ENCODE results near the gene NUP210.
A peak's percentile ranks its signal among the peaks of the same experiment; 100 is the strongest.
"Not testable (repeated sequence)": the region's sequence is repeated elsewhere in the genome, so short reads cannot be mapped to it uniquely, and the experiment has no call there.

Gene NUP210

DNA sequence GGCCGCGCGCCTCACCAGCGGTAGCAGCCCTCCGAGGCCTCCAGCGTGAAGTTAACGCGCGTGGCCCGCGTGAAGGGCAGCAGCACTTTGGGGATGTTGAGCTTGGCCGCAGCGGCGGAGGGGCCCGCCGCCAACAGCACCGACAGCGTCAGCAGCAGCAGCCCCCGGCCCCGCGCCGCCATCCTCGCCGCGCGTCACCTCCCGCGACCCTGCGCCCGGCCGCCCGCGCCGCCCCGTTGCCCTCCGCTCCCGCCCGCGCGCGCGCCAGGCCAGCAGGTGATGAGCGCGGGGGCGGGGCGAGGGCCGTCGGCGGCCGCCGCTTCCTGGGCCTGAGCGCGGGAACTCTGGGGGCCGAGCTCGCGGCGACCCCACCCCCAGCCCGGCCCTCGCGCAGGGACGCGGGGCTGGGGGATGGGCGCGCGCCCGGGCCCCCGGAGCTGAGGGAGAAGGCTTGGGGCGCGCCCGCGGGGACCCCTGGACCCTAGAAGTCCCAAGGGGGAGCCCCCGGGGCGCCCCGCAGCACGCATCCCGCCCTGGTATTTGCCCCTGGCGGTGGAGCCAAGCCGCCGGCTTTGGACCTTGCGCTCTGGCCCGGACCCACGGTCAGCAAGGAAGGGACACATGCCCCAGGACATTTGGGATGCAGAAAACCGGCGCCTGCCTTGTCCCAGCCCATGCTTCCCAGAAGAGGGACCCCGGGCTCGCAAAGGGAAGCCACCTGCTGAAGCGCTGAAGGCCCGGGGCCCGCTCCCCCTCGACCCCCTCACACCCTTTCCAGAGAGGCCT is at the start of gene NUP210:
Gene NUP210 (minus strand): TSS at position 278 of the 786 bp plus-strand sequence. CDS start 96 bp downstream, at position 182.
- in situ Hi-C loops (cut with MboI; ENCODE audit: low pct_unique_long_range_greater_than_20kb, low sequenced_read_pairs), result no loop called here
- peak; percentile 36 for DNase-seq

- no peak for DNase-seq
- in situ Hi-C loops (cut with MboI; ENCODE audit: low pct_unique_long_range_greater_than_20kb, low sequenced_read_pairs), result no loop called here
Observed at GRCh38 chr3:13466781-13467180, 46.7 kb upstream of the NUP210 start.

DNA sequence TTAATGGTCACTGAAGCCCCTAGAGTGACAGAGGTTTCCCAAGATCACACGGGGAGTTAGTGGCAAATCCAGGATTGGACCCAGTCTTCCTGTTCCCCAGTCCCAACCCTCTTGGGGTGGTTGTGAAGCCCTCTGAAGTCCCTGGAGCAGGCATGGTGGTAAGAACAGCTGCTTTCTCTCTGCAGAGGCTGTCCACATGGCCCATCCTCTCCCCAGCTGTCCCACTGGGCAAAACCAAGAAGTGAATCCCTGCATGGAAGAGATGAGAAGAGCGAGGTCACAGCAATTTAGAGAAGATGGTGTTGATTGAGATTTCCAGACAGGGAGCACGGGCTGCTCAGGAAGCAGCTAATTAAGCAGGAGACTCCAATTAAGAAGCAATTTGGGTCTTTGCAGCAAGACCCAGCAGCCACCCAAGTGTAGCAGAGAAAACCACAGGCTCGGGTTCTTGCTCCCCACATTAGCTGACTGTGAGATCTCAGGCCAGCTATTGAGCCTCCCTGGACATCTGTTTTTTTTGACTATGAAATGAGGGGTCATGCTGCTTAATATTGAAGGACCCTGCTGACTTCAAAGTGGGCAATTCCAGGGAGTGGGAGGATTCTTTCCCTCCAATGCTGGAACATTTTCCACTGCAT is 45.2 kb upstream of the NUP210 start:
- no peak for DNase-seq
- in situ Hi-C loops (cut with MboI; ENCODE audit: low pct_unique_long_range_greater_than_20kb, low sequenced_read_pairs), result no loop called here

DNA sequence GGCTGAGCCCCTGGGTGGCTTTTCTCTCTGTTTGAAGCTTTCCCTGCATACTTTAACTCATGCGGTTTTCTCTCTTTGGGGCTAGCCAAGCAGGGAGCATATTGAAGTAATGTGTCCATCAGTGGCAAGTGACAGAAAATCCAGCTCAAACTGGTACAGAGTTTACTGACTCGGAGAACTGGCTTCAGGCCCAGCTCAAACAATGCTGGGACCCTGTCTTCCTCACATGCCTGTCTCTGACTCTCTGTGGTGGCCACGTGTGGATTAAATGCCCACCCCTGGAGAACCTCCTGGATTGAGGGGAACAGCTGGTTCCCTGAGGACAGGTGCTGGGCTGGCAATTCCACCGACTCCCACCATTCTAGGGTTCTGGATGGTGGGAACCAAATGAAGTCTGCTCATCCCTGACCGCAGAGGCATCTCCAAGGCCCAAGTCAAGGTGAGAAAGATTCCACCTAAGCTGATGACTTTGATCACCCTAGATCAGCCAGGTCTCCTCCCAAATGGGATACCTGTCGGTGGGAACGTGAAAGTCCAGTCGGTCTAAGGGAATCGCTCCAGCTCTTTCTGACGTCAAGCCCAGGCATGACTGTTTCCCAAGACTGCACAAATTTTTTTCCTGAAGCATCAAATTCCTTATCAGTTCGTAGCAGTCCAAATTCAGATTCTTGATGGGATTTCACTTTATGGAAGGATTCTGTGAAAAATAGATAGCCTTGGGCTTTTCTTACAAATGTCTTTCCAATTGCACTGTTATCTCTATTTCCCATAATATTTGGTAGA is 43.7 kb upstream of the NUP210 start:
- in situ Hi-C loops (cut with MboI; ENCODE audit: low pct_unique_long_range_greater_than_20kb, low sequenced_read_pairs), result no loop called here
- no peak for DNase-seq

- in situ Hi-C loops (cut with MboI; ENCODE audit: low pct_unique_long_range_greater_than_20kb, low sequenced_read_pairs), result no loop called here
- DNase-seq, result no peak
Observed at GRCh38 chr3:13462822-13463221, 42.7 kb upstream of the NUP210 start.

DNA sequence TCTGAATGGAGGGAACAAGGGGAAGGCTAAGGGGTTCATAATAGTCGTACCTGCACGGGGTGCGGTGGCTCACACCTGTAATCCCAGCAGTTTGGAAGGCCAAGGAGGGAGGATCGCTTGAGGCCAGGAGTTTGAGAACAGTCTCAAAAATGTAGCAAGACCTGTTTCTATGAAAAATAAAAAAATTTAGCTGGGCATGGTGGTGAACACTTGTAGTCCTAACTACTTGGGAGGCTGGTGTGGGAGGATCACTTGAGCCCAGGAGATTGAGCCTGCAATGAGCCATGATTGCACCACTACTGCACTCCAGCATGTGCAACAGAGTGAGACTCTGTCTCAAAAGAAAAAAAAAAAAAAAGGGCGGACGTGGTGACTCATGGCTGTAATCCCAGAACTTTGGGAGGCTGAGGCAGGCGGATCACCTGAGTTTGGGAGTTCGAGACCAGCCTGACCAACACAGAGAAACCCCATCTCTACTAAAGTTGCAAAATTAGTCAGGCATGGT is 42.1 kb upstream of the NUP210 start:
- in situ Hi-C loops (cut with MboI; ENCODE audit: low pct_unique_long_range_greater_than_20kb, low sequenced_read_pairs), result no loop called here

DNA sequence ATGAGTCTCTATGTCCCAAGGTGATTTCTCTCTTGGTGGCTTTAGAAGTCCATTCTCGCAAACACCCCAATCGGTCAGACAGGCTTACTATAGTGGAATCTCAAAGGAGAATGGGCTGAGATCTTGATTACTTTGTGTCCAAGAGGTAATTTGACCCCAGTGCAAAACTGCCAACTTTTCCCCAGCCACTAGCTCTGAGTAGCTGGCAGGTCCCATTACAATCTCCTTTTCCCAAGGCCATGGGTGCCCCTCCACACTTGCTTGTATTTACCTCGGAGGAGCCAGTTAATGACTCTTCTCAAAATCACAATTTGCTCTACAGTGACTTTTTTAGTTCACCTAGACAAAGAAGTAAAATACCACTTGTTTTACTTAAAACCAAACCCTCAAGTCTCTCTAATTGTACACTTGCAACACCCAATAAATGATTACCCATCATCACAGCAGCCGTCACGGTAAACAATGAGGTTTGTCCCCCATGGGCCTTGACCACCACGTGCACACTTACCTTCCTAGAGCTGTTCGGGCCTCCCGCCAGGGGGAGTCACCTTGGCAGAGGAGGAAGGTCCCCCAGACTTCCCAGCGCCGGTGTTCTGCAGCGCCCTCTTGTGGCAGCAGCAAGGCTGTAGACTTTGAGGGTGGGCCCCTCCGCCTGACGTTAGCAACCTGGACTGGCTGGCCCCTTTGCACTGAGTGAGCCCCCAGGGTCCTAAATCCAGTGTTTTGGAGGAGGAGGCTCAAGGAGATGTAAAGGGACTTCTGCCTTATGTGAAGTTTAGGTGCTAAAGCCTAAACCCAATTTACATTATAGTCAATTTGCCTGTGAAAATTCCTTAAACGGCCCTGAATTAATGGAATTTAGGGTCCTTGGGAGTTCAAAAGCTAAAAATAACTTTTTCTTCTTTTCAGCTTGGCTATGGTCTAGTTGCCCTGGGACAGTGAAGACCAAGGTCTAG is 41.3 kb upstream of the NUP210 start:
- DNase-seq, result peak; percentile 81
- in situ Hi-C loops (cut with MboI; ENCODE audit: low pct_unique_long_range_greater_than_20kb, low sequenced_read_pairs), result no loop called here

More for the DNA sequence above, 42.1 kb upstream of the NUP210 start:
- DNase-seq, result no peak

- no peak for DNase-seq
- in situ Hi-C loops (cut with MboI; ENCODE audit: low pct_unique_long_range_greater_than_20kb, low sequenced_read_pairs), result no loop called here
Observed at GRCh38 chr3:13460341-13460736, 40.2 kb upstream of the NUP210 start.

DNA sequence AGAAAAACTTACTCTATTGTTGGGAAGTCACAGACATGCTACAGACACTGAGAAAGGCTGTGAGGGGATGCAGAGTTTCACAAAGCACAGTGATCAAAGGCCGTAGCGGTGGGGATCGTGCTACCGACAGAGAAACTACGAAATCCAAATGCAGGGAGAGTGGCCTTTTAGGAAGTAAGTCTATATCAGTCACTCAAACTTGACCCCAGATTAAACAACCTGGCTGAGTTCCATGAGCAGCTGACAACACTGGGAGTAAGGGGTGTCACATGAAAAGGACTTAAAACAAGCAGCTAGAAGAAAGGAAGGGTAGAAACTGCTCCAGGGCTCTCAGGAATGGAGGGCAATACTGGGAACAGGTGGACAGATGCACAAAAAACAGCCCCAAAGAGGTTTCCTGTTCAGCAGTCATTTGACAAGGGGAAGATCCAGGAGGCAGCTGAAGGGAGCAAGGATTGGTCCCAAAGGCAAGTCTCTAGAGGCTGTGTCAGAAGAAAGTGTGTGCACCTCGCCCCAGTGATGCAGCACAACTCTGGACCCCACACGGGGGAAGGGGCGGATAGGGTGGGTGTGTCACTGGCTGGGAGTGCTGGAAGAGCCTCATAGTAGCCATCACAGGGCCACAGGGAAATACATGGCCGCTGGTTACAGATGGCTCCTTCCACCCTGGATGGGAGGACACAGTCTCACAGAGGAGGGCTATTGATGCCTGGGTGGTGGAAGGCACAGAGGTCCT is 39.7 kb upstream of the NUP210 start:
- in situ Hi-C loops (cut with MboI; ENCODE audit: low pct_unique_long_range_greater_than_20kb, low sequenced_read_pairs), result no loop called here
- DNase-seq, result peak; percentile 14

- in situ Hi-C loops (cut with MboI; ENCODE audit: low pct_unique_long_range_greater_than_20kb, low sequenced_read_pairs), result no loop called here
- no peak for DNase-seq
Observed at GRCh38 chr3:13457593-13457992, 37.5 kb upstream of the NUP210 start.

GRCh38 chr3:13455644-13456043 is 35.5 kb upstream of the NUP210 start:
- no peak for DNase-seq
- in situ Hi-C loops (cut with MboI; ENCODE audit: low pct_unique_long_range_greater_than_20kb, low sequenced_read_pairs), result no loop called here

DNA sequence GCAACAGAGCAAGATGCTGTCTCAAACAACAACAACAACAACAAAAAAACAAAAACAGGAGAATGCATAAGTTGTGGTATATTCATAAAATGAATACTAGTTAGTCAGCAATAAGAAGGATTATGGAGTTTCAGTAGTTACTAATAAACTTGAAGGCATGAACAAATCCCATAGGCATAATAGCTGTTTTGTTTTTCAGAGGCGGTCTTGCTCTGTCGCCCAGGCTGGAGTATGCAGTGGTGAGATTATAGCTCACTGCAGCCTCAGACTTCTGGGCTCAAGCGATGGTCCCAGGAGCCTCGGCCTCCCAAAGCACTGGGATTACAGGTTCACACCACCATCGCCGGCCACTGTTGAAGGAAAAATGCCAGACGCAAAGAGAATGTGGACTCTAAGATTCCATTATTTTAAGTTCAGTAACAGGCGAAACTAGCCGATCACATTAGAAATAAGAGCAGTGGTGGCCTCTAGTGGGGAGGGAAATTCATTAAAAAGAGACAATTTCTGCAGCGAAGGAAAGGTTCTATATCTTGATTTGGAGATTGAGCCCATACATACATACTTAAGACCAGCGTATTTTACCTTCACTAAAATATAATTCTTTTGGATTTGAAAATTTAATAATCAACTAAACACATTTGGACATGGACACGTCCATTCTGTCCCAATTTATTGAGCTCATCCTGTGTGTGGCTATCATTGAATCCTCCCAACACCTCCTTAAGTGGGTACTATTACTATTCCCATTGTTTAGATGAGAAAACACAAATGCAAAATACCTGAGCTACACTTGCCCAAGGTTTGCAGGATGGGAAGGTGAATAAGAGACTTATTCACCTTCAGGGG is 32.6 kb upstream of the NUP210 start:
- in situ Hi-C loops (cut with MboI; ENCODE audit: low pct_unique_long_range_greater_than_20kb, low sequenced_read_pairs), result no loop called here
- DNase-seq, result peak; percentile 77

- in situ Hi-C loops (cut with MboI; ENCODE audit: low pct_unique_long_range_greater_than_20kb, low sequenced_read_pairs), result no loop called here
- no peak for DNase-seq
Observed at GRCh38 chr3:13451301-13451673, 31.2 kb upstream of the NUP210 start.

DNA sequence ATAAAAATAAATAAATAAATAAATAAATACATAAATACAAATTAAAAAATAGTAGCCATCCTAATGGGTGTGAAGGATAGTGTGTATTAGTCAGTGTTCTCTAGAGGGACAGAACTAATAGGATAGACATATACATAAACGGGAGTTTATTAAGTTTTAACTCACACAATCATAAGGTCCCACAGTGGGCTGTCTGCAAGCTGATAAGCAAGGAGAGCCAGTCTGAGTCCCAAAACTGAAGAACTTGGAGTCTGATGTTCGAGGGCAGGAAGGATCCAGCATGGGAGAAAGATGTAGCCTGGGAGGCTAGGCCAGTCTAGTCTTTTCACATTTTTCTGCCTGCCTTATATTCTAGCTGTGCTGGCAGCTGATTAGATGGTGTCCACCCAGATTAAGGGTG is 22.8 kb upstream of the NUP210 start:
- DNase-seq; in situ Hi-C loops (cut with MboI; ENCODE audit: low pct_unique_long_range_greater_than_20kb, low sequenced_read_pairs): not testable (repeated sequence)

DNA sequence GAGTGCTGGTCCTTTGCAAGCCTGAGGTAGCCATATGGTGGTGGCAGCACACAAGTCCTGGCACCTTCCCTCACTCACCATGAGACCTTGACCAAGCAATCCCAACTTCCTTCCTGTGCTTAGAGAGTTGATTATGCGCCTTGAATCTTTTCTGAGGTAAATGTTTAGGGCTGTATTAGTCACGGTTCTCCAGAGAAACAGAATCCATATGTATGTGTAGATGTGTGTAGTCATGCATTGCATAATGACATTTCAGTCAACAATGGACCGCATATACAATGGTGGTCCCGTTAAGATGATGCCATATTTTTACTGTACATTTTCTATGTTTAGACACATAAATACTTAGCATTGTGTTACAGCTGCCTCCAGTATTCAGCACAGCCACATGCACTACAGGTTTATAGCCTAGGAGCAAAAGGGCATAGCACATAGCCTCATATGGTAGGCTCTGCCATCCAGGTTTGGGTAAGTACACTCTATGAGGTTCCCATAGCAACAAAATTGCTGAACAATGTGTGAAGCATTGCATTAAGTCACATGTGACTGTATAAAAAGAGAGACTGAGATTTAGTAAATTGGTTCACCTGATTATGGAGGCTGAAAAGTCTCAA is 20.2 kb upstream of the NUP210 start:
- in situ Hi-C loops (cut with MboI; ENCODE audit: low pct_unique_long_range_greater_than_20kb, low sequenced_read_pairs), result no loop called here
- DNase-seq, result no peak

GRCh38 chr3:13436213-13436612 is 16.1 kb upstream of the NUP210 start:
- in situ Hi-C loops (cut with MboI; ENCODE audit: low pct_unique_long_range_greater_than_20kb, low sequenced_read_pairs), result not testable (repeated sequence)

DNA sequence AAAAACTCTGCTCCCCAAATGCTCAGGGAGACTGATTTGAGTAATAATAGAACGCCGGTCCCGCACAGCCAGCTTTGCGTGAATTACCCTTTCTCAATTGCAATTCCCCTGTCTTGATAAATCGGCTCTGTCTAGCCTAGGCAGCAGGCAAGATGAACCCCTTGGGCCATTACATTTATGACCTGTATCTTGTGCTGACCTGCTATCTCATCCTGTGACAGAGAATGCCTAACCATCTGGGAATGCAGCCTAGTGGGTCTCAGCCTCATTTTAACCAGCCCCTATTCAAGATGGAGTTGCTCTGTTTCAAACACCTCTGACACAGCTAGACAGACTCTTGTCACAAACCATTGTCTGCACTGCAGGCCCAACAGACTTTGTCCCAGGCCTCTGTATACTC is 13.8 kb upstream of the NUP210 start:
- DNase-seq, result no peak
- in situ Hi-C loops (cut with MboI; ENCODE audit: low pct_unique_long_range_greater_than_20kb, low sequenced_read_pairs), result no loop called here

More at GRCh38 chr3:13436213-13436612, 16.1 kb upstream of the NUP210 start:
- DNase-seq, result not testable (repeated sequence)

Measured in KBM-7 (cell line).